GM12875 (cell line): ENCODE results near the gene GLI1.
"Not testable (repeated sequence)": the region's sequence is repeated elsewhere in the genome, so short reads cannot be mapped to it uniquely, and the experiment has no call there.

Source experiments
- H3K4me3 ChIP-seq: one replicate; pipeline ENCODE4 v1.5.1; 2011; ENCODE audit warnings: low read depth, low read length, control low read depth
- CTCF ChIP-seq: IDR thresholded peaks from 2 replicates; pipeline ENCODE4 v1.5.1; 2011; ENCODE audit warnings: low read depth, mild to moderate bottlenecking, control low read depth, inconsistent platforms, low read length, moderate library complexity, borderline replicate concordance; ENCODE audit not compliant: insufficient read depth

Gene GLI1

GRCh38 chr12:57459750-57460467, at the start of gene GLI1:
TSS of gene GLI1 (plus strand) at chr12:57459785. CDS start at chr12:57463692, 3,907 bp downstream.
- H3K4me3 ChIP-seq: peak within 1 kb of the TSS; percentile 56
- TF ChIP-seq CTCF: no peak

GRCh38 chr12:57410534-57410933, 49.1 kb upstream of the GLI1 start:
- TF ChIP-seq CTCF: no peak
- no peak overlapping the region for H3K4me3 ChIP-seq

GRCh38 chr12:57414160-57414559, 45.4 kb upstream of the GLI1 start:
- H3K4me3 ChIP-seq: not testable (repeated sequence)

GRCh38 chr12:57415088-57415487, 44.5 kb upstream of the GLI1 start:
- no peak overlapping the region for H3K4me3 ChIP-seq
- no peak for TF ChIP-seq CTCF

GRCh38 chr12:57416039-57416996, 43.3 kb upstream of the GLI1 start:
- no peak for TF ChIP-seq CTCF

GRCh38 chr12:57418255-57418654, 41.3 kb upstream of the GLI1 start:
- H3K4me3 ChIP-seq: no peak overlapping the region
- TF ChIP-seq CTCF: no peak

More at GRCh38 chr12:57416039-57416996, 43.3 kb upstream of the GLI1 start:
- no peak overlapping the region for H3K4me3 ChIP-seq

GRCh38 chr12:57419495-57419894, 40.1 kb upstream of the GLI1 start:
- no peak overlapping the region for H3K4me3 ChIP-seq
- TF ChIP-seq CTCF: no peak
